HG02678 (cell line): ENCODE measurements around the gene ZNF618.

Experiments
- ATAC-seq: cut with Tn5 transposase; IDR thresholded peaks from one replicate; pipeline ENCODE4 v1.9.1; 2021; ENCODE audit warnings: mild to moderate bottlenecking, moderate library complexity; ENCODE audit not compliant: unreplicated experiment

The ZNF618 gene

GRCh38 chr9:113931777-113932176 is 55.7 kb downstream of the ZNF618 start:
- no peak for ATAC-seq

- ATAC-seq: no peak
Observed at GRCh38 chr9:113932906-113933584, 56.9 kb downstream of the ZNF618 start.

GRCh38 chr9:113933671-113934070 is 57.6 kb downstream of the ZNF618 start:
- no peak for ATAC-seq

GRCh38 chr9:113934167-113934828 is 58.2 kb downstream of the ZNF618 start:
- no peak for ATAC-seq

GRCh38 chr9:113934829-113935676 is 58.9 kb downstream of the ZNF618 start:
- ATAC-seq: no peak

GRCh38 chr9:113935677-113936380 is 59.7 kb downstream of the ZNF618 start:
- ATAC-seq: no peak

- ATAC-seq: no peak
Observed at GRCh38 chr9:113940077-113940476, 64.0 kb downstream of the ZNF618 start.

GRCh38 chr9:113941056-113941455 is 64.9 kb downstream of the ZNF618 start:
- ATAC-seq: no peak

GRCh38 chr9:113941526-113941925 is 65.4 kb downstream of the ZNF618 start:
- ATAC-seq: no peak

- no peak for ATAC-seq
Observed at GRCh38 chr9:113943112-113944009, 67.3 kb downstream of the ZNF618 start.

- ATAC-seq: no peak
Observed at GRCh38 chr9:113945784-113946183, 69.7 kb downstream of the ZNF618 start.

GRCh38 chr9:113946496-113947115 is 70.5 kb downstream of the ZNF618 start:
- no peak for ATAC-seq

- ATAC-seq: no peak
Observed at GRCh38 chr9:113947941-113948340, 71.8 kb downstream of the ZNF618 start.

GRCh38 chr9:113948891-113949570 is 72.9 kb downstream of the ZNF618 start:
- ATAC-seq: no peak

GRCh38 chr9:113949571-113950078 is 73.5 kb downstream of the ZNF618 start:
- ATAC-seq: no peak

GRCh38 chr9:113950195-113951031 is 74.3 kb downstream of the ZNF618 start:
- no peak for ATAC-seq

- no peak for ATAC-seq
Observed at GRCh38 chr9:113951032-113951372, 74.9 kb downstream of the ZNF618 start.

- no peak for ATAC-seq
Observed at GRCh38 chr9:113952676-113953075, 76.6 kb downstream of the ZNF618 start.
